ENCODE data around the gene DOCK10. TPM values are rescaled to one million over a fixed set of nuclear protein-coding genes. Genes with fewer than 3 reads are reported as not detected.
"Not testable (repeated sequence)": the region's sequence is repeated elsewhere in the genome, so short reads cannot be mapped to it uniquely, and the experiment has no call there.

Gene DOCK10
- total RNA-seq, 1 experiment from 2014 or later, result 23.9 TPM

GRCh38 chr2:224951723-224952481 lies 90.4 kb downstream of the DOCK10 start:
- no peak for DNase-seq (ENCODE audit: extremely low read depth, low read depth)

GRCh38 chr2:224948859-224949258 lies 93.4 kb downstream of the DOCK10 start:
- DNase-seq (ENCODE audit: extremely low read depth, low read depth), result no peak

DNA sequence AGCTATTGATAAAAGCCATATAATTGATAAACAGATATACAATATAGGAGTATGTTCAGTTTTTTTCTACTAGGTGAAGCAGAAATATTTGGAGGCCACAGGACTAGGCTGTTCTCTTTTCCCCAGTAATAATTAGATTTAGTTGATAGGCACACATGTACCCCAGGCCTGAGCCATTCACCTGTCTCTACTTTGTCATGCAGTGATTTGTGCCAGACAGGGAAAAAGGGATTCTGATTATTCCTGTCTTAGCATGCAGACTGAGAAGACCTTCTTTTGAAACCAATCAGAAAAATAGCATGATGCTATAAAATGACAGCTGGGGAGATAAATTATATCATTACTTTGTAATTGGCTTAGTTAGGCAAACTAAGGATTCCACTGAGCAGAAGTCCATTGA lies 94.3 kb downstream of the DOCK10 start:
- no peak for DNase-seq (ENCODE audit: extremely low read depth, low read depth)

GRCh38 chr2:224947566-224947965 lies 94.7 kb downstream of the DOCK10 start:
- no peak for DNase-seq (ENCODE audit: extremely low read depth, low read depth)

DNA sequence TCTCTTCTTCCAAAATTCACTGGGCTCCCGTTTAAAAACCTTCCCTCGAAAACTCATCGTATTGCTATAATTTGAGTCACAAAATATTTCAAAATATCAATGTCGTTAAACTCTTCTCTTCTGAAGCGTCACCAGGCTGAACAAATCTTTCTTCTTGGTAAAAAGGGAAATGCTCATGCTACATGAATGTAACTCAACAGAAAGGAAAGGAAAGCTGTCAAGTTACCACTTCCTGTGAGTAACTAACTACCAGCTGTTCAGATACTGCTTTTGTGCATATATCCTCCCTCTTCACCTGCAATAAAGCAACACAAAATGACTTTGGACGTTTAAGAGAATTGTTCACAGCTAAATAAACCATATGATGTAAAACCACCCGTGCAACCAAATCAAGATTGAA lies 95.4 kb downstream of the DOCK10 start:
- DNase-seq (ENCODE audit: extremely low read depth, low read depth), result no peak

DNA sequence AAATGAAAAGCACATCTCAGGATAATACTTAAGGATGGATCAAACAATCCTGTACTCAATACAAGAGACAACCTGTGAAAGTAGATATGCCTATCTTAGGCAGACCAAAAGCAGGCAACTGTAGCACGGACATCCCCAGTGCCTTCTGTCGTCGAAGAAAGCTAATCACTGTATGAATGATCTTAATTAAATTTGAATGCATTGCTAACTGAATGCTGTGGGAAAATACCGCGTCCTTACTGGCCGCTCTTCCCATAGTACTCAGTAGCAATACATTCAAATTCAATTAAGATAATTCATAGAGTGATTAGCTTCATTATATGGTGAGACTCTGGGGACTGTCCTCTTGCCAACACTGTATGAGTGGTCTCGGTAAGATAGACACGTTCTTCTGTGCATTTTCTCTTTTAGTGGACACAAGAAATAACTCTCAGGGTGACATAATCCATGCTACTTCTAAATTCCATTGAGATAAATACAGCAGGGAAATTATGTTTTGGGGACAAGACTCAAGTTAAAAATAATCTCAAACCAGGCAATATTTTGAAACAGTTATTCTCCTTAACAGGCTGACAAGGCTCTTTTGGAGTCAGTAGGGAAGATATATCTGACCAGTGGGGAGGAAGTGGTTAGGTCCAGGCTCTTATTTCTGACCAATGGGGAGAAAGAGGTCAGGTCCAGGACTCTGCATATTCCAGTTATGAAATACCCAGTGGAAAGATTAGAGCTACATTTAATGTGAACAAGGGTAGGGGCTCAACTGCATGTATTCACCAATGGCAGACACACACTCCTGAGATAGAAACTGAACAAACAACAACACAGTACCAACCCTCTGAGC lies 97.3 kb downstream of the DOCK10 start:
- DNase-seq (ENCODE audit: extremely low read depth, low read depth), result no peak

DNA sequence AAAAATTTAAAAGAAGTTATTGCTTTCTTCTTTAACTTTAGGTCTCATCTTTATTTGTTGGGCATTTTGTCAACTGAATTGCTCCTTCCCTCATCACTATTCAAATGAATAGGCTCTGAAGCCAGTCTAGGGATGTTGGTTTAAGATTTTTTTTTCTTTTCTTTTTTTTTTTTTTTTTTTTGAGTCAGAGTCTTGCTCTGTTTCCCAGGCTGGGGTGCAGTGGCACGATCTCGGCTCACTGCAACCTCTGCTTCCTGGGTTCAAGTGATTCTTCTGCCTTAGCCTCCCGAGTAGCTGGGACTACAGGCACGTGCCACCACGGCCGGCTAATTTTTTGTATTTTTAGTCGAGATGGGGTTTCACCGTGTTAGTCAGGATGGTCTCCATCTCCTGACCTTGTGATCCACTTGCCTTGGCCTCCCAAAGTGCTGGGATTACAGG lies 98.6 kb downstream of the DOCK10 start:
- DNase-seq (ENCODE audit: extremely low read depth, low read depth), result not testable (repeated sequence)

GRCh38 chr2:224941960-224942359 lies 100.3 kb downstream of the DOCK10 start:
- DNase-seq (ENCODE audit: extremely low read depth, low read depth), result no peak

DNA sequence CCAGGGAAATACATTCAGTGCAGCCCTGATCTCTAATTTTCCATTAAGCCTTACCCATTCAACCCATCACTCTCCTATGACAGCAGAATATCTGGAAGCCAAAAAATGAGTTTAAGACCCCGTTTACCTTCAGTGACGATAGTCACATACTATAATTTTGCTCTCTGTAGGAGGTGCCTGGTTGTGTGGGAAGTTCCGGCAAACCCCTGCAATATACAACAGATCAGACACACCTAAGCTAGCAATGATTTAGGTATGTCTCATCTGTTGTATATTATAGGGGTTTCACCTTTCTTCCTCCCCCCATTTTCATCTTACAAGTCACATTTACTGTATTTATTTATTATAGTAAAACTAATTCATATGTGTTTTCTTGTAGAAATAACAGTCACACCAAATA lies 101.7 kb downstream of the DOCK10 start:
- no peak for DNase-seq (ENCODE audit: extremely low read depth, low read depth)

DNA sequence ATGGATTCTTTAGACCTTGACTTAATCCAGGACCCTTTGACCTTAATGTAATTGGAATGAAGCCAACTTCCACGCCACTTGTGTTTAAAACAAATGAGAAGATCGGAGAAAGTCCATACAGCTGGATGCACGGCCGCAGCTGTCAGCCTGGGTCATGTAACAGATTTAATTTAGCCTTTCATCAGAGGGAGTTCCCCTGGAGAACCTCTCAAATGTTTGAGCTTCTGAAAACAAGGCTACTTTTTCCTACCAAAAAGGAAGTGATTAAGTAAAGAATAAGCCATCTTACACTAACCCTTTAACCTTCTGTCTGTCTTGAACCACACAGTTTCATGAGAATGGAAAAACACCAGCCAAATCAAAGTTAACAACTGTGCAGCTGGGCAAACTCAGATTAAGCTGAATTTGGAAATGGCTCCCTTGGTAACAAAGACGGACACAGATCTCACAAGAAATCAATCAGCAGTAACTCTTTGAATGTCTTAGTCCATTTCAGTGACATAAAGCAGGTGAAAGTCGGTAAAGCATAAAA lies 103.6 kb downstream of the DOCK10 start:
- no peak for DNase-seq (ENCODE audit: extremely low read depth, low read depth)

- DNase-seq (ENCODE audit: extremely low read depth, low read depth), result no peak
These were observed 104.4 kb downstream of the DOCK10 start for GRCh38 chr2:224937887-224938286.

DNA sequence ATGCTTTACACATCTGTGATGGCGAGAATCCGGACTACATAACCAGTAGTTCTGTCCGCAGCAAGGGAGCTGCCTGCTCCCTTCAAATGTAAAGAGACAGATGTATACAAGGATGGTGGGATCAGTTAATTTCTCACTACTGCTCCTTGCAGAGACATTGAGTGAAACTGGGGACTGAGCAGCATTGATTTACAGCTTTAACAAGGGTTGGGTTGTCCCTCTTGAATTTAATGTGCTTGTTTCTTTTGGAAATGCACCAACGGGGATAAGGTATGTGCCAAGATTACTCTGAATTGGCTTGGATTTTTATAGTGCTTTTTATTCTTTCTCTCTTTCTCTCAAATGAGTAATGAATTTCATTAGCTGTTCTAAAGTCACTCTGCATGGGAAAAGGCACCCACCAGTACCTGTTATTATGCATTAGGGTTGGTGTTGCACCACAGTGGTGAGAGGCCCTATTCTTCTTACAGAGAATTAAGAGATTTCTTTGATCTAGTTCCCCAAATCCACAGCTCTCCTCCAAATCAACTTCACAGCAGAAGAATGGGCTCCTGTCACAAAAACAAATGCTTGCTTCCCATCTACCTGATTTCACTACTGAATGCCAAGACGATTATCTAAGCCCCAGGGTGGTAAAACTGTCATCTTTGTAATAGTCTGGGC lies 107.6 kb downstream of the DOCK10 start:
- no peak for DNase-seq (ENCODE audit: extremely low read depth, low read depth)

DNA sequence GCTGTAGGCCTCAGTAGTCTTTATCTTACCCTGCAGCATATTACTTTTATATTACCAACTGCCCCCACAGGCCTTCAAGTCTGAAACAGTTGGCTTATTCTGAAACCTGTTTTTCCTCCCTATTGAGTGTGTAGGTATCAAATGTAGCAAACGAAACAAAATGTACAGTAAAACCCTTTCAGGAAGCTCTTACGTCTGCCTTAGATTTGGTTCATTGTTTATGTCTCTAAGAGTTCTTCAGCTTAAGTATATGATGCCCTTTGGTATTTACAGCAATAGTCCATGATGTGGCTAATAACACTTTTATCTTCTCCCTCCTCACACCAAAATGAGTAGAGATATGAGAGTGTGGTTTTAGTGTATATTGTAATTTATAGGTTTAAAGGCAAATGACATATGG lies 108.8 kb downstream of the DOCK10 start:
- DNase-seq (ENCODE audit: extremely low read depth, low read depth), result no peak

GRCh38 chr2:224932522-224932921 lies 109.7 kb downstream of the DOCK10 start:
- no peak for DNase-seq (ENCODE audit: extremely low read depth, low read depth)

GRCh38 chr2:224931956-224932355 lies 110.3 kb downstream of the DOCK10 start:
- DNase-seq (ENCODE audit: extremely low read depth, low read depth), result no peak

DNA sequence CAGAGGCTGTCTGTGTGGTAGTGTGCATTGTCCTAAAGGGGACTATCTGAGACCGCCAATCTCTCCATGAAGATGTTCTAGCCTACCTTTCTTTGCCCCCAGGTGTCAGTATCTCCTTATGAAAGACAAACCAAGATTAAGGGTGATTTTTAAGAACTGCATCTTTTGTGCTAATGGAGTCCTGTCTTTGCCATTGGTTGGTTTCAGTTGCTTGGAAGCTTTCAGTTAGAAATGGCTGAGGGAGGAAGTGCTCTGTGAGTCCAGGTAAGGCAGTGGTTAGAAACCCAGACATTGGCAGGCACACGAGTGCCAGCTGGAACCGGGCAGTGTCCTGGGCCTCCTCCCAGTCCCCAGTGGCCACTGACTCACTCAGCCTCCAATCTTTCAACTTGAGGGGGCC lies 111.3 kb downstream of the DOCK10 start:
- no peak for DNase-seq (ENCODE audit: extremely low read depth, low read depth)

GRCh38 chr2:224930124-224930523 lies 112.1 kb downstream of the DOCK10 start:
- no peak for DNase-seq (ENCODE audit: extremely low read depth, low read depth)

DNA sequence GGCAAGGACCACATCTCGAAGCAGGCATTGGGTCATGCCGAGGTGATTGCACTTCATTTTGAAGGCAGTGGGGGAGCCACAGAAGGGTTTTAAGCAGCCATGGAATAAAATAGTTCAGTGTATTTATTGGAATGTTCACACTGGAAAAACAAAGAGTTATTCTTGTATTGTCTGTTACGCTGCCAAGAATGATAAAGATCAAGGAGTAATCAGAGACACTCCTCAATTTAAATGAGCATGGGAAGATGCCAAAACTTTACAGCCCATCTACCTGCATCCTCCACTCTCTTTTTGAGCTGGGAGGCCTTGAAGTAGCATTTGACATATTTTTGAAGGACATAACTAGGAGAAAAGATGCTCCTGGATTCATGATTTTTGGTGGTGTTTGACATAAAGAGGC lies 112.8 kb downstream of the DOCK10 start:
- DNase-seq (ENCODE audit: extremely low read depth, low read depth), result no peak

- DNase-seq (ENCODE audit: extremely low read depth, low read depth), result no peak
These were observed 114.6 kb downstream of the DOCK10 start for GRCh38 chr2:224927646-224928173.

GRCh38 chr2:224927011-224927410 lies 115.3 kb downstream of the DOCK10 start:
- no peak for DNase-seq (ENCODE audit: extremely low read depth, low read depth)

DNA sequence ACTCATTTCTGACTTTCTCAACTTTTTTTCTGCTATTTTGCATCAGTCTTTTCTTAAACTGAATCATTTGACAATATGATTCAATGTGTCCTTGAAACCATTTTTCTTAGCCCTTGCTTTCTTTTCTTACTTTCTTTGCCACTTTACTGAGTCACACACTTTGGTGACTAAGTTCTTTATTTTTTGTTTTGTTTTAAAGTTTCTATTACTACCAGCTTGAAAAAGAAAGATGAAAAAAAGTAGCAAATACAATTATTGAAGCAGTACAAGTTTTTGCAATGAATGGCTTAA lies 116.5 kb downstream of the DOCK10 start:
- no peak for DNase-seq (ENCODE audit: extremely low read depth, low read depth)
